GM10248 (cell line): ENCODE data around the gene IRGM.

Experiments
- CTCF ChIA-PET: fragments of 300-600 bp; sonication (Branson Sonifier 250); formaldehyde crosslinking; extraction: SDS; loops from one replicate; lab custom pipeline; 2021; ENCODE audit warnings: antibody characterized with exemption; lab: Yijun Ruan, JAX
- POLR2A ChIA-PET: fragments of 350-650 bp; sonication (Branson Sonifier 250); formaldehyde crosslinking; extraction: SDS; loops from one replicate; lab custom pipeline; 2020; ENCODE audit warnings: antibody characterized with exemption; lab: Yijun Ruan, JAX
- DNase-seq: peaks from one replicate; pipeline ENCODE4 v3.0.0; 2012; ENCODE audit errors: extremely low spot score
- TF ChIP-seq, protein P1 (sequence below): IDR thresholded peaks from 2 replicates; pipeline ENCODE4 v1.5.1; 2012; ENCODE audit warnings: mild to moderate bottlenecking, low read depth; ENCODE audit errors: extremely low read depth, missing control alignments, control extremely low read depth

IRGM gene

GRCh38 chr5:150895431-150896428 is 49.4 kb downstream of the IRGM start:
- no peak for DNase-seq
- ChIA-PET POLR2A (no interaction called here), CTCF (interaction anchor here (0.9 kb wide), 1 partner anchor 10 kb away, joined by 3 read pairs; no protein-coding TSS in a partner anchor)
- TF ChIP-seq, protein P1, sequence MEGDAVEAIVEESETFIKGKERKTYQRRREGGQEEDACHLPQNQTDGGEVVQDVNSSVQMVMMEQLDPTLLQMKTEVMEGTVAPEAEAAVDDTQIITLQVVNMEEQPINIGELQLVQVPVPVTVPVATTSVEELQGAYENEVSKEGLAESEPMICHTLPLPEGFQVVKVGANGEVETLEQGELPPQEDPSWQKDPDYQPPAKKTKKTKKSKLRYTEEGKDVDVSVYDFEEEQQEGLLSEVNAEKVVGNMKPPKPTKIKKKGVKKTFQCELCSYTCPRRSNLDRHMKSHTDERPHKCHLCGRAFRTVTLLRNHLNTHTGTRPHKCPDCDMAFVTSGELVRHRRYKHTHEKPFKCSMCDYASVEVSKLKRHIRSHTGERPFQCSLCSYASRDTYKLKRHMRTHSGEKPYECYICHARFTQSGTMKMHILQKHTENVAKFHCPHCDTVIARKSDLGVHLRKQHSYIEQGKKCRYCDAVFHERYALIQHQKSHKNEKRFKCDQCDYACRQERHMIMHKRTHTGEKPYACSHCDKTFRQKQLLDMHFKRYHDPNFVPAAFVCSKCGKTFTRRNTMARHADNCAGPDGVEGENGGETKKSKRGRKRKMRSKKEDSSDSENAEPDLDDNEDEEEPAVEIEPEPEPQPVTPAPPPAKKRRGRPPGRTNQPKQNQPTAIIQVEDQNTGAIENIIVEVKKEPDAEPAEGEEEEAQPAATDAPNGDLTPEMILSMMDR, result no peak
